GM12878 (cell line): ENCODE results near the gene PPL. TPM values are rescaled to one million over a fixed set of nuclear protein-coding genes. Genes with fewer than 3 reads are reported as not detected.

Experiments
- ATAC-seq: fragments of 200-7000 bp; cut with Tn5 transposase; 3 replicates; pipeline ENCODE4 v1.9.1; 2020; ENCODE audit warnings: mild to moderate bottlenecking, moderate library complexity
- BruUV-seq: library from RNA; stranded (reverse); fragments of 400-500 nt; replicated peaks from 2 replicates; lab custom pipeline; 2021; lab: Mats Ljungman, UMichigan
- CTCF ChIA-PET: fragments of 300-600 bp; sonication (Branson Sonifier 250); formaldehyde crosslinking; extraction: SDS; loops from one replicate; lab custom pipeline; 2021; ENCODE audit warnings: inconsistent platforms; lab: Yijun Ruan, JAX
- POLR2A ChIA-PET: fragments of 350-600 bp; formaldehyde crosslinking; extraction: SDS; loops from one replicate; lab custom pipeline; 2021; ENCODE audit warnings: inconsistent platforms; lab: Charles Lee
- RAD21 ChIA-PET: fragments of 300-600 bp; sonication (Branson Sonifier 250); formaldehyde crosslinking; loops from one replicate; lab custom pipeline; 2023; ENCODE audit warnings: antibody characterized with exemption; ENCODE audit not compliant: unreplicated experiment; lab: Charles Lee
- SMC1A ChIA-PET: fragments of 300-600 bp; sonication (Branson Sonifier 250); formaldehyde crosslinking; loops from one replicate; lab custom pipeline; 2023; ENCODE audit not compliant: unreplicated experiment, uncharacterized antibody; lab: Charles Lee
- DNase-seq: peaks from one replicate; pipeline ENCODE4 v3.0.0-alpha.2; 2011; ENCODE audit warnings: low read depth, low spot score
- FAIRE-seq: peaks from 3 replicates; lab custom pipeline; 2011; peaks lifted over from hg19 to GRCh38; lab: Jason Lieb, UNC
- H2AFZ ChIP-seq: 2 replicates; pipeline ENCODE4 v1.6.0; 2011; ENCODE audit warnings: low read depth, low read length, control low read depth; ENCODE audit not compliant: control insufficient read depth
- H3K27ac ChIP-seq: 2 replicates; pipeline ENCODE4 v1.5.1; 2011; ENCODE audit warnings: control low read depth; ENCODE audit not compliant: control insufficient read depth, insufficient read depth
- H3K27me3 ChIP-seq, 2 experiments: replicated peaks in 1 of 2; 2 replicates each; pipeline versions ENCODE4 v1.6.0 to v1.6.1; 2011; ENCODE audit warnings: low read length in 1 of 2; ENCODE audit not compliant: control insufficient read depth in 2 of 2, insufficient read depth in 2 of 2
- H3K36me3 ChIP-seq, 2 experiments: 2 replicates each; pipeline ENCODE4 v1.5.1; 2011; ENCODE audit warnings: low read length in 1 of 2; ENCODE audit not compliant: control insufficient read depth in 2 of 2, insufficient read depth in 2 of 2
- H3K4me1 ChIP-seq: 2 replicates; pipeline ENCODE4 v1.6.1; 2011; ENCODE audit warnings: mild to moderate bottlenecking, low read length, moderate library complexity, mixed read lengths; ENCODE audit not compliant: control insufficient read depth, insufficient read depth
- H3K4me2 ChIP-seq: 2 replicates; pipeline ENCODE4 v1.6.0; 2011; ENCODE audit warnings: control low read depth; ENCODE audit not compliant: control insufficient read depth, insufficient read depth
- H3K4me3 ChIP-seq: fragments of 200-600 bp; sonication (generic); 2 replicates; pipeline ENCODE4 v1.5.1; 2016
- H3K79me2 ChIP-seq: 2 replicates; pipeline ENCODE4 v1.6.0; 2011; ENCODE audit warnings: low read length; ENCODE audit not compliant: control insufficient read depth, insufficient read depth
- H3K9ac ChIP-seq: 2 replicates; pipeline ENCODE4 v1.8.0; 2011; ENCODE audit warnings: low read length, control low read depth, mixed read lengths; ENCODE audit not compliant: control insufficient read depth, insufficient read depth
- H3K9me3 ChIP-seq: replicated peaks from 3 replicates; pipeline ENCODE4 v1.5.1; 2011; ENCODE audit warnings: mild to moderate bottlenecking, low read length; ENCODE audit not compliant: control insufficient read depth, insufficient read depth
- H4K20me1 ChIP-seq: 2 replicates; pipeline ENCODE4 v1.6.0; 2011; ENCODE audit not compliant: control insufficient read depth, insufficient read depth
- ATF3 ChIP-seq: IDR thresholded peaks from 2 replicates; pipeline ENCODE4 v1.6.1; 2011; ENCODE audit warnings: low read depth, mild to moderate bottlenecking, low read length, moderate library complexity, borderline replicate concordance; ENCODE audit errors: extremely low read depth
- BRCA1 ChIP-seq: IDR thresholded peaks from 2 replicates; pipeline ENCODE4 v1.6.1; 2011; ENCODE audit warnings: low read depth, low read length, improper control_type of control experiment
- EED ChIP-seq: sonication (generic); IDR thresholded peaks from 2 replicates; pipeline ENCODE4 v1.6.1; 2016; ENCODE audit warnings: antibody characterized with exemption, low read depth
- NBN ChIP-seq: fragments of 450-650 bp; IDR thresholded peaks from 2 replicates; pipeline ENCODE4 v1.6.1; 2016
- PAX5 ChIP-seq: IDR thresholded peaks from 2 replicates; pipeline ENCODE4 v1.6.1; 2011; ENCODE audit warnings: low read depth, low read length, borderline replicate concordance
- RB1 ChIP-seq: fragments of 450-650 bp; formaldehyde crosslinking; IDR thresholded peaks from 2 replicates; pipeline ENCODE4 v1.6.1; 2017; ENCODE audit warnings: mild to moderate bottlenecking, borderline replicate concordance
- ZBTB40 ChIP-seq: fragments of 450-650 bp; IDR thresholded peaks from 2 replicates; pipeline ENCODE4 v1.6.1; 2016; ENCODE audit warnings: mild to moderate bottlenecking, moderate library complexity, borderline replicate concordance
- ZNF592 ChIP-seq: fragments of 450-650 bp; IDR thresholded peaks from 2 replicates; pipeline ENCODE4 v1.6.1; 2017; ENCODE audit warnings: mild to moderate bottlenecking, moderate library complexity
- WGBS: methylation state at CpG from one replicate; pipeline ENCODE4 v1.1.6; 2016; ENCODE audit warnings: low lambda C conversion rate; ENCODE audit not compliant: insufficient replicate concordance, insufficient coverage; ENCODE audit errors: missing lambda C conversion rate; 5-methylcytosine and 5-hydroxymethylcytosine counted together
- in situ Hi-C: fragments of 300-500 bp; cut with MboI; formaldehyde crosslinking; loops from 9 replicates; pipeline ENCODE4 v1.14.3; 2018; ENCODE audit warnings: mixed read lengths
- intact Hi-C: fragments of 100-400 bp; cut with micrococcal nuclease; formaldehyde crosslinking; loops from one replicate; pipeline ENCODE4 v1.14.2; 2022; ENCODE audit not compliant: unreplicated experiment
- polyA plus RNA-seq, 11 experiments: library from polyadenylated mRNA; depleted of rRNA in 4 of 11; unstranded in 6 of 11; stranded (reverse) in 5 of 11; fragments of >200 nt; fragmentation: Nextera tagmentation in 4 of 11; fragmentation: Illumina TruSeq in 1 of 11; extraction: Ambion mirVana in 4 of 11; extraction: Trizol in 1 of 11; gene quantifications; 1 replicate in 1 of 11; 2 replicates in 10 of 11; pipeline versions ENCODE4 v1.2.1 to v1.2.3, GENCODE V29; 2011 to 2016; ENCODE audit warnings: inconsistent platforms in 2 of 11, missing spikeins in 2 of 11, low read depth in 1 of 11
- total RNA-seq, 4 experiments: library from RNA; depleted of rRNA in 3 of 4; stranded (reverse); fragments of >200 nt in 3 of 4; fragmentation: Illumina TruSeq in 1 of 4; extraction: Trizol in 1 of 4; gene quantifications; 2 replicates each; pipeline versions ENCODE4 v1.2.1 to v1.2.3, GENCODE V29; 2013 to 2021

Gene PPL
- total and polyA plus RNA-seq, 10 of the 15 experiments (the other 5 are each of a cell fraction or from before 2014, with no cell fraction given) = 0.03 to 0.47 (median 0.05) TPM; not detected in 2

GRCh38 chr16:4899474-4899846, 37.5 kb downstream of the PPL start (continued):
- no peak for TF ChIP-seq ZBTB40
- TF ChIP-seq BRCA1 = no peak
- TF ChIP-seq NBN = no peak

- POLR2A ChIA-PET = no interaction called here
- Histone ChIP-seq H3K4me1 (no peaks in the 10 kb centered on the region), H2AFZ (no peak overlapping the region), H3K9ac (no peak overlapping the region), H4K20me1 (no peaks in the 10 kb centered on the region), H3K9me3 (no peaks in the 10 kb centered on the region; the same call in 2 of the 3 replicates), H3K4me2 (no peak overlapping the region), H3K36me3 (no peaks in the 10 kb centered on the region), H3K79me2 (no peaks in the 10 kb centered on the region), H3K4me3 (no peak overlapping the region), H3K27ac (no peak overlapping the region), H3K27me3 (no peaks in the 10 kb centered on the region)
- FAIRE-seq = no peak
- WGBS = 64% methylated on average over 28 of the region's 28 CpGs
- BruUV-seq = no TSS peak
- intact Hi-C loops (no loop called here), in situ Hi-C loops (no loop called here)
- ATAC-seq = no peak
- DNase-seq = no peak
- CTCF ChIA-PET = no interaction called here
- SMC1A ChIA-PET = no interaction called here
- RAD21 ChIA-PET = no interaction called here
- TF ChIP-seq ZNF592 (no peak), RB1 (no peak), ATF3 (no peak), EED (no peak), PAX5 (no peak)
- TF ChIP-seq, all 136 proteins: peak for 0
Measured at GRCh38 chr16:4898811-4899473, 38.0 kb downstream of the PPL start.
